H1 (cell line): ENCODE measurements around the gene CIAO3. TPM values are rescaled to one million over a fixed set of nuclear protein-coding genes. Genes with fewer than 3 reads are reported as not detected.

ENCODE experiments used
- CTCF ChIA-PET: fragments of 300-600 bp; sonication (Branson Sonifier 250); formaldehyde crosslinking; loops from one replicate; lab custom pipeline; 2021; ENCODE audit not compliant: partially characterized antibody; lab: Charles Lee
- POLR2A ChIA-PET: fragments of 300-600 bp; sonication (Branson Sonifier 250); formaldehyde crosslinking; loops from one replicate; lab custom pipeline; 2021; ENCODE audit warnings: inconsistent platforms; ENCODE audit not compliant: partially characterized antibody; lab: Charles Lee
- DNase-seq, 2 experiments: peaks; one replicate each; pipeline versions ENCODE4 v3.0.0 to v3.0.0-alpha.2; 2010 to 2022; ENCODE audit warnings: low spot score in 2 of 2, low read depth in 1 of 2, mixed read lengths in 1 of 2
- FAIRE-seq: peaks from 2 replicates; lab custom pipeline; 2011; peaks lifted over from hg19 to GRCh38; lab: Jason Lieb, UNC
- H2AFZ ChIP-seq: 2 replicates; pipeline ENCODE4 v1.8.1; 2012; ENCODE audit warnings: low read length, inconsistent platforms
- H2AK5ac ChIP-seq: 2 replicates; pipeline ENCODE4 v1.6.1; 2013; ENCODE audit warnings: low read depth, low read length
- H2BK120ac ChIP-seq: replicated peaks from 2 replicates; pipeline ENCODE3; 2013; ENCODE audit warnings: low read depth, low read length, inconsistent platforms
- H2BK12ac ChIP-seq: 2 replicates; pipeline ENCODE4 v1.6.1; 2013; ENCODE audit warnings: low read depth, low read length
- H2BK15ac ChIP-seq: 2 replicates; pipeline ENCODE4 v1.6.1; 2013; ENCODE audit warnings: low read length
- H2BK20ac ChIP-seq: 2 replicates; pipeline ENCODE4 v1.6.1; 2013; ENCODE audit warnings: low read length
- H2BK5ac ChIP-seq: 2 replicates; pipeline ENCODE4 v1.6.1; 2013; ENCODE audit warnings: low read depth, low read length
- H3K14ac ChIP-seq: 2 replicates; pipeline ENCODE4 v1.6.1; 2013; ENCODE audit warnings: inconsistent platforms; ENCODE audit not compliant: insufficient read length
- H3K18ac ChIP-seq: 2 replicates; pipeline ENCODE4 v1.6.1; 2013; ENCODE audit warnings: low read length; ENCODE audit errors: extremely low read depth
- H3K23ac ChIP-seq: 2 replicates; pipeline ENCODE4 v1.6.1; 2013; ENCODE audit warnings: inconsistent platforms; ENCODE audit not compliant: insufficient read length
- H3K23me2 ChIP-seq: 2 replicates; pipeline ENCODE4 v1.6.1; 2013; ENCODE audit warnings: low read depth, low read length
- H3K27ac ChIP-seq: 2 replicates; pipeline ENCODE4 v1.6.1; 2011; ENCODE audit warnings: low read depth, low read length, inconsistent platforms
- H3K27me3 ChIP-seq, 4 experiments: replicated peaks in 1 of 4; 1 replicate in 1 of 4; 2 replicates in 3 of 4; pipeline versions ENCODE4 v1.6.1 to v1.8.1; 2011 to 2013; ENCODE audit warnings: low read length in 3 of 4, mild to moderate bottlenecking in 3 of 4, inconsistent platforms in 2 of 4, mixed read lengths in 2 of 4, moderate library complexity in 1 of 4; ENCODE audit not compliant: control insufficient read depth in 3 of 4, insufficient read depth in 3 of 4; ENCODE audit errors: extremely low read depth in 1 of 4
- H3K36me3 ChIP-seq, 4 experiments: 2 replicates each; pipeline versions ENCODE4 v1.6.1 to v1.8.1; 2011 to 2013; ENCODE audit warnings: mild to moderate bottlenecking in 4 of 4, low read length in 3 of 4, moderate library complexity in 2 of 4, control low read depth in 1 of 4, inconsistent platforms in 1 of 4; ENCODE audit not compliant: insufficient read depth in 4 of 4, control insufficient read depth in 2 of 4
- H3K4ac ChIP-seq: replicated peaks from 2 replicates; pipeline ENCODE3; 2013; ENCODE audit warnings: low read length, low read depth, mixed read lengths, inconsistent platforms; ENCODE audit not compliant: insufficient read length
- H3K4me1 ChIP-seq, 4 experiments: replicated peaks in 1 of 4; 1 replicate in 1 of 4; 2 replicates in 3 of 4; pipeline versions ENCODE4 v1.6.1 to v1.8.1; 2011 to 2013; ENCODE audit warnings: low read length in 3 of 4, inconsistent platforms in 2 of 4, mixed read lengths in 1 of 4; ENCODE audit not compliant: insufficient read depth in 4 of 4, control insufficient read depth in 3 of 4
- H3K4me2 ChIP-seq, 2 experiments: 2 replicates each; pipeline versions ENCODE4 v1.6.1 to v1.8.1; 2011 to 2013; ENCODE audit warnings: low read depth in 2 of 2, low read length in 2 of 2, control low read depth in 1 of 2, inconsistent platforms in 1 of 2, mild to moderate bottlenecking in 1 of 2; ENCODE audit not compliant: insufficient read depth in 1 of 2
- H3K4me3 ChIP-seq, 4 experiments: fragments of 200-600, 300-600 bp in 1 of 4; sonication (generic), shearing (Covaris generic), sonication (Bioruptor Twin) in 1 of 4; 2 replicates each; pipeline versions ENCODE4 v1.5.1 to v1.8.1; 2011 to 2016; ENCODE audit warnings: low read length in 4 of 4, low read depth in 3 of 4, control low read depth in 2 of 4, inconsistent platforms in 2 of 4, mild to moderate bottlenecking in 2 of 4, mixed read lengths in 1 of 4, moderate library complexity in 1 of 4; ENCODE audit not compliant: insufficient read depth in 2 of 4; ENCODE audit errors: extremely low read depth in 1 of 4
- H3K56ac ChIP-seq: replicated peaks from 2 replicates; pipeline ENCODE3; 2013; ENCODE audit warnings: low read depth, mild to moderate bottlenecking, mixed read lengths, low read length, inconsistent platforms; ENCODE audit not compliant: insufficient read length
- H3K79me1 ChIP-seq: 2 replicates; pipeline ENCODE4 v1.6.1; 2013; ENCODE audit warnings: low read depth, low read length, control low read depth
- H3K79me2 ChIP-seq, 2 experiments: 2 replicates each; pipeline versions ENCODE4 v1.6.1 to v1.8.1; 2012 to 2013; ENCODE audit warnings: low read length in 2 of 2, mild to moderate bottlenecking in 2 of 2, inconsistent platforms in 1 of 2; ENCODE audit not compliant: insufficient read depth in 2 of 2, control insufficient read depth in 1 of 2
- H3K9ac ChIP-seq, 4 experiments: replicated peaks in 1 of 4; 1 replicate in 1 of 4; 2 replicates in 3 of 4; pipeline versions ENCODE4 v1.6.1 to v1.8.1; 2011 to 2013; ENCODE audit warnings: low read depth in 3 of 4, low read length in 3 of 4, control low read depth in 2 of 4, mild to moderate bottlenecking in 2 of 4, moderate library complexity in 2 of 4, inconsistent platforms in 1 of 4; ENCODE audit errors: extremely low read depth in 1 of 4
- H3K9me3 ChIP-seq, 2 experiments: 2 replicates each; pipeline versions ENCODE4 v1.6.1 to v1.8.1; 2012 to 2013; ENCODE audit warnings: mild to moderate bottlenecking in 2 of 2, moderate library complexity in 2 of 2, control low read depth in 1 of 2, inconsistent platforms in 1 of 2, low read depth in 1 of 2, low read length in 1 of 2, mixed read lengths in 1 of 2; ENCODE audit not compliant: insufficient read depth in 2 of 2
- H4K20me1 ChIP-seq, 2 experiments: replicated peaks in 1 of 2; 2 replicates each; pipeline versions ENCODE3 to v1.8.1; 2011 to 2013; ENCODE audit warnings: inconsistent platforms in 2 of 2, low read length in 2 of 2, mild to moderate bottlenecking in 1 of 2; ENCODE audit not compliant: insufficient read depth in 2 of 2, control insufficient read depth in 1 of 2
- H4K5ac ChIP-seq: 2 replicates; pipeline ENCODE4 v1.6.1; 2013; ENCODE audit warnings: low read length, low read depth, mixed read lengths, inconsistent platforms; ENCODE audit not compliant: insufficient read length
- H4K8ac ChIP-seq: 2 replicates; pipeline ENCODE4 v1.8.0; 2013; ENCODE audit warnings: mild to moderate bottlenecking, moderate library complexity, low read length, inconsistent platforms; ENCODE audit not compliant: insufficient read depth; ENCODE audit errors: extremely low read depth
- H4K91ac ChIP-seq: replicated peaks from 2 replicates; pipeline ENCODE3; 2013; ENCODE audit warnings: low read length, mixed read lengths, inconsistent platforms; ENCODE audit not compliant: insufficient read length
- BACH1 ChIP-seq: IDR thresholded peaks from 2 replicates; pipeline ENCODE4 v1.6.1; 2012; ENCODE audit warnings: low read length, improper control_type of control experiment
- BRCA1 ChIP-seq: IDR thresholded peaks from 2 replicates; pipeline ENCODE4 v1.6.1; 2012; ENCODE audit warnings: low read depth, low read length, improper control_type of control experiment
- CBX8 ChIP-seq: fragments of 300-800, 300-1000 bp; sonication (generic); IDR thresholded peaks from 2 replicates; pipeline ENCODE4 v1.7.1; 2016; ENCODE audit warnings: low read depth, low read length, borderline replicate concordance
- GABPA ChIP-seq: IDR thresholded peaks from 2 replicates; pipeline ENCODE4 v1.6.1; 2011; ENCODE audit warnings: mild to moderate bottlenecking, low read length, moderate library complexity, borderline replicate concordance; ENCODE audit not compliant: insufficient read depth
- NRF1 ChIP-seq: IDR thresholded peaks from 2 replicates; pipeline ENCODE4 v1.6.1; 2011; ENCODE audit warnings: mild to moderate bottlenecking, low read depth, low read length, improper control_type of control experiment
- POLR2A ChIP-seq, 2 experiments: IDR thresholded peaks; 1 replicate in 1 of 2; 2 replicates in 1 of 2; pipeline ENCODE4 v1.6.1; 2011; ENCODE audit warnings: low read depth in 2 of 2, low read length in 2 of 2, mild to moderate bottlenecking in 2 of 2; ENCODE audit errors: control extremely low read depth in 1 of 2
- RXRA ChIP-seq: IDR thresholded peaks from 2 replicates; pipeline ENCODE4 v1.6.1; 2011; ENCODE audit warnings: low read depth, mild to moderate bottlenecking, low read length, moderate library complexity; ENCODE audit not compliant: insufficient read depth
- SP2 ChIP-seq: IDR thresholded peaks from 2 replicates; pipeline ENCODE4 v1.6.1; 2012; ENCODE audit warnings: mild to moderate bottlenecking, low read length, inconsistent platforms
- WGBS, 2 experiments: shearing (Covaris generic) in 1 of 2; methylation state at CpG; one replicate each; pipeline versions ENCODE4 v1.1.6 to v1.1.7; 2013 to 2015; ENCODE audit warnings: low lambda C conversion rate in 2 of 2, mixed read lengths in 2 of 2, inconsistent platforms in 1 of 2, low coverage in 1 of 2, missing lambda C conversion rate in 1 of 2; ENCODE audit not compliant: insufficient replicate concordance in 2 of 2, insufficient coverage in 1 of 2, insufficient read length in 1 of 2; ENCODE audit errors: extremely low coverage in 1 of 2, missing lambda C conversion rate in 1 of 2; 5-methylcytosine and 5-hydroxymethylcytosine counted together
- polyA plus RNA-seq, 7 experiments: library from polyadenylated mRNA; depleted of rRNA in 3 of 7; stranded (reverse) in 5 of 7; unstranded in 2 of 7; fragments of >200 nt in 5 of 7; fragments of 200-250 nt in 2 of 7; gene quantifications; 1 replicate in 5 of 7; 2 replicates in 1 of 7; 4 replicates in 1 of 7; pipeline versions ENCODE4 v1.2.1 to v1.2.3, GENCODE V29; 2011 to 2013; ENCODE audit warnings: missing spikeins in 2 of 7, mixed read lengths in 2 of 7
- total RNA-seq: library from RNA; stranded (reverse); fragmentation: NEBNext Ultra II Directional; extraction: Animal tissue kit (Norgen Biotek cat#: 25700); gene quantifications from 2 replicates; pipeline ENCODE4 v1.2.1, GENCODE V29; 2021
- TF ChIP-seq, protein P1 (sequence below), 3 experiments: IDR thresholded peaks; 1 replicate in 2 of 3; 2 replicates in 1 of 3; pipeline versions ENCODE4 v1.5.1 to v1.6.1; 2011; ENCODE audit warnings: low read length in 3 of 3, mild to moderate bottlenecking in 3 of 3, inconsistent platforms in 2 of 3, low read depth in 1 of 3, moderate library complexity in 1 of 3; ENCODE audit not compliant: insufficient read depth in 1 of 3; ENCODE audit errors: control extremely low read depth in 1 of 3

Gene CIAO3
- total and polyA plus RNA-seq, 2 of the 8 experiments (the other 6 are each of a cell fraction or from before 2014, with no cell fraction given): 20.0 to 20.4 TPM

DNA sequence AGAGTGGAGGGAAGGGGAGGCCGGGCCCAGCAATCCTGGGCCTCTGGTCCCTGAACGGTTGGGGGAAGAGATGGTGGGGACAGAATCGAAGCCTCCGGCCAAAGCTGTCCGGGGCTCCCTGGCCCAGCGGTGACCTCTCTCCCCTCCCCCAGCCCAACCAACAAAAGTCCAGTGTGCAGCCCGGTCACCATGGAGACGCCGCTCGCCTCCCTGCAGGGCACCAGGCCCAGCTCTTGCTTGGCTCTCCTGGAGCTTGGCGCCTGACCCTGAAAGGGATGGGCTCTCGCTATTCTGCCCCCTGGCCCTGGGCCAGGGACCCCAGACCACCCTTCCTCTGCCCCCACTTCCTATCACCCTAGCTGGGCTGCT lies 24.6 kb downstream of the CIAO3 start:
- H3K4me1 ChIP-seq: peaks cover 0 to 29% (median 19%) of the 10 kb centered on the region in 4 experiments; a peak in 5 of 7 replicates
- H2AFZ ChIP-seq: no peak overlapping the region
- no peak overlapping the region for H2BK120ac ChIP-seq
- no peak overlapping the region for H2BK20ac ChIP-seq
- no peak overlapping the region for H4K8ac ChIP-seq
- DNase-seq (no peak), FAIRE-seq (no peak)
- H3K14ac ChIP-seq: no peak overlapping the region
- H3K18ac ChIP-seq: peak overlapping the region; percentile 48; the same call in 1 of the 2 replicates
- WGBS, 2 experiments: 50% methylated on average over 9 of the region's 12 CpGs; no CpG with 5 or more reads in 1 of the 2 experiments
- ChIA-PET CTCF (interaction anchor here (0.6 to 33.4 kb wide), 17 partner anchors 9 to 615 kb away, joined by 3 to 977 read pairs (median 4); partner anchors contain the start of genes ANTKMT, CCDC78, CHTF18 and CIAO3), POLR2A (interaction anchor here (0.9 to 23.0 kb wide), 20 partner anchors 0 to 346 kb away, joined by 3 to 353 read pairs (median 5); partner anchors contain the start of genes ANTKMT, CCDC78, CHTF18 and CIAO3)
- H2BK15ac ChIP-seq: no peak overlapping the region
- peaks cover 0 to 41% (median 24%) of the 10 kb centered on the region in 4 experiments; a peak in 6 of 7 replicates for H3K27me3 ChIP-seq
- no peak overlapping the region for H3K56ac ChIP-seq
- peak overlapping the region; percentile 53 to 83 for H3K4me2 ChIP-seq
- peaks cover 4 to 13% of the 10 kb centered on the region in 2 experiments for H4K20me1 ChIP-seq
- no peak overlapping the region for H3K4ac ChIP-seq
- no peak overlapping the region for H4K91ac ChIP-seq
- H2BK5ac ChIP-seq: no peak overlapping the region
- H2AK5ac ChIP-seq: no peak overlapping the region
- H3K9ac ChIP-seq: no peak overlapping the region
- H3K4me3 ChIP-seq: peak overlapping the region in 3 of 4 experiments; percentile 7 to 74 (median 15); a peak in 5 of 8 replicates
- H2BK12ac ChIP-seq: no peak overlapping the region
- H4K5ac ChIP-seq: no peak overlapping the region
- H3K79me1 ChIP-seq: no peaks in the 10 kb centered on the region
- no peak overlapping the region for H3K27ac ChIP-seq
- H3K23me2 ChIP-seq: peaks cover 19% of the 10 kb centered on the region; the same call in 1 of the 2 replicates
- 0 out of 3 replicates have a peak, but pooled peaks of 1 of the 2 experiments have one; percentile 2 for TF ChIP-seq POLR2A (IDR thresholded peaks at IDR 0.05; ENCODE audit: control extremely low read depth in 1 of 2, low read depth in 2 of 2, low read length in 2 of 2)
- TF ChIP-seq SP2: no peak
- TF ChIP-seq NRF1: no peak
- TF ChIP-seq, protein P1, sequence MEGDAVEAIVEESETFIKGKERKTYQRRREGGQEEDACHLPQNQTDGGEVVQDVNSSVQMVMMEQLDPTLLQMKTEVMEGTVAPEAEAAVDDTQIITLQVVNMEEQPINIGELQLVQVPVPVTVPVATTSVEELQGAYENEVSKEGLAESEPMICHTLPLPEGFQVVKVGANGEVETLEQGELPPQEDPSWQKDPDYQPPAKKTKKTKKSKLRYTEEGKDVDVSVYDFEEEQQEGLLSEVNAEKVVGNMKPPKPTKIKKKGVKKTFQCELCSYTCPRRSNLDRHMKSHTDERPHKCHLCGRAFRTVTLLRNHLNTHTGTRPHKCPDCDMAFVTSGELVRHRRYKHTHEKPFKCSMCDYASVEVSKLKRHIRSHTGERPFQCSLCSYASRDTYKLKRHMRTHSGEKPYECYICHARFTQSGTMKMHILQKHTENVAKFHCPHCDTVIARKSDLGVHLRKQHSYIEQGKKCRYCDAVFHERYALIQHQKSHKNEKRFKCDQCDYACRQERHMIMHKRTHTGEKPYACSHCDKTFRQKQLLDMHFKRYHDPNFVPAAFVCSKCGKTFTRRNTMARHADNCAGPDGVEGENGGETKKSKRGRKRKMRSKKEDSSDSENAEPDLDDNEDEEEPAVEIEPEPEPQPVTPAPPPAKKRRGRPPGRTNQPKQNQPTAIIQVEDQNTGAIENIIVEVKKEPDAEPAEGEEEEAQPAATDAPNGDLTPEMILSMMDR (IDR thresholded peaks at IDR 0.05; ENCODE audit: control extremely low read depth in 1 of 3, insufficient read depth in 1 of 3, low read depth in 1 of 3, low read length in 3 of 3): no peak
- no peak for TF ChIP-seq GABPA
- 0 out of 2 replicates have a peak, but pooled peaks have one; percentile 48 for TF ChIP-seq RXRA
- TF ChIP-seq BRCA1: no peak
- no peak for TF ChIP-seq BACH1
- TF ChIP-seq CBX8: no peak
- no peaks in the 10 kb centered on the region for H3K9me3 ChIP-seq
- H3K79me2 ChIP-seq: no peaks in the 10 kb centered on the region
- no peaks in the 10 kb centered on the region for H3K36me3 ChIP-seq
- no peak overlapping the region for H3K23ac ChIP-seq
